HG03135 (cell line): ENCODE data around the gene PIP.
"Not testable (repeated sequence)": the region's sequence is repeated elsewhere in the genome, so short reads cannot be mapped to it uniquely, and the experiment has no call there.

Source experiments
- ATAC-seq: cut with Tn5 transposase; IDR thresholded peaks from one replicate; pipeline ENCODE4 v1.9.1; 2021; ENCODE audit warnings: mild to moderate bottlenecking, moderate library complexity; ENCODE audit not compliant: unreplicated experiment

Gene PIP

GRCh38 chr7:143131781-143132180 lies at the start of gene PIP:
TSS of gene PIP (plus strand) at chr7:143132077. CDS start at chr7:143132117, 40 bp downstream.
- ATAC-seq = no peak

GRCh38 chr7:143085109-143085508 lies 46.8 kb upstream of the PIP start:
- ATAC-seq = no peak

GRCh38 chr7:143085610-143086009 lies 46.3 kb upstream of the PIP start:
- ATAC-seq = not testable (repeated sequence)

GRCh38 chr7:143088549-143089231 lies 43.2 kb upstream of the PIP start:
- not testable (repeated sequence) for ATAC-seq

GRCh38 chr7:143096146-143096545 lies 35.7 kb upstream of the PIP start:
- ATAC-seq = no peak

GRCh38 chr7:143099579-143099978 lies 32.3 kb upstream of the PIP start:
- not testable (repeated sequence) for ATAC-seq

- no peak for ATAC-seq
Measured at GRCh38 chr7:143104759-143105158, 27.1 kb upstream of the PIP start.

- not testable (repeated sequence) for ATAC-seq
Measured at GRCh38 chr7:143108019-143108418, 23.9 kb upstream of the PIP start.

GRCh38 chr7:143117395-143117794 lies 14.5 kb upstream of the PIP start:
- ATAC-seq = no peak

- no peak for ATAC-seq
Measured at GRCh38 chr7:143120691-143121405, 11.0 kb upstream of the PIP start.

GRCh38 chr7:143123326-143123725 lies 8.6 kb upstream of the PIP start:
- ATAC-seq = not testable (repeated sequence)

GRCh38 chr7:143126146-143126545 lies 5.7 kb upstream of the PIP start:
- no peak for ATAC-seq

- ATAC-seq = no peak
Measured at GRCh38 chr7:143129051-143129450, 2.8 kb upstream of the PIP start.

- ATAC-seq = no peak
Measured at GRCh38 chr7:143129477-143129876, 2.4 kb upstream of the PIP start.

GRCh38 chr7:143130541-143130940 lies 1.3 kb upstream of the PIP start:
- ATAC-seq = no peak

GRCh38 chr7:143147070-143147469 lies 15.2 kb downstream of the PIP start:
- ATAC-seq = no peak

GRCh38 chr7:143148050-143148449 lies 16.2 kb downstream of the PIP start:
- ATAC-seq = no peak

- ATAC-seq = no peak
Measured at GRCh38 chr7:143148651-143149050, 16.8 kb downstream of the PIP start.

- ATAC-seq = not testable (repeated sequence)
Measured at GRCh38 chr7:143150696-143151095, 18.8 kb downstream of the PIP start.

- ATAC-seq = not testable (repeated sequence)
Measured at GRCh38 chr7:143158617-143159016, 26.7 kb downstream of the PIP start.

- no peak for ATAC-seq
Measured at GRCh38 chr7:143171697-143172096, 39.8 kb downstream of the PIP start.

- no peak for ATAC-seq
Measured at GRCh38 chr7:143172354-143172753, 40.5 kb downstream of the PIP start.
